Measurements from ENCODE around the gene SSBP4.

The SSBP4 gene

DNA sequence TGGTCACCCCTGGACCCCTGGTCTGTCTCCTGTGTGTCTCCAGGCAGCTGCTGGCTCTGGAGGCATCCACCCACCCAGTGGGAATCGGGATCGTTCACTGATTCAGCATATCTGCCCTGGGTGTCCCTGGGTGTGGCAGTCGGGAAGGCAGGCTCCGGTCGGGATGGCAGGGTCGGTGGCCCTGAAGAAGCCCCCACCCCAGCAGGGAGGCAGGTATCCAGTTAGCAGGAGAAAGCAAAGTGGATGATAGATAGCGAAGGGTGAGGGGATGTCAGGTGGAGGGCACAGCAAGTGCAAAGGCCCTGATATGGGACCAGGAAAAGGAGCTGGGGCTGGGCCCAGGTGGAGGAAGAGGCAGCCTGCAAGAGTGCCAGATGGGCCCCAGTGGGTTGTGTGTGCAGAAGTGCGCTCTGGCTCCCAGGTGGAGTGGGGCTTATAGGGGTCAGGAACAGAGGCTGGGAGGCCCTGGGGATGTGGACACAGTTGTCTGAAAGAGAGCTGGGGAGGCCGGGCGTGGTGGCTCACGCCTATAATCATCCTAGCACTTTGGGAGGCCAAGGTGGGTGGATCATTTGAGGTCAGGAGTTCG, 2.3 kb downstream of the SSBP4 start (continued):
- TF ChIP-seq, protein P1, sequence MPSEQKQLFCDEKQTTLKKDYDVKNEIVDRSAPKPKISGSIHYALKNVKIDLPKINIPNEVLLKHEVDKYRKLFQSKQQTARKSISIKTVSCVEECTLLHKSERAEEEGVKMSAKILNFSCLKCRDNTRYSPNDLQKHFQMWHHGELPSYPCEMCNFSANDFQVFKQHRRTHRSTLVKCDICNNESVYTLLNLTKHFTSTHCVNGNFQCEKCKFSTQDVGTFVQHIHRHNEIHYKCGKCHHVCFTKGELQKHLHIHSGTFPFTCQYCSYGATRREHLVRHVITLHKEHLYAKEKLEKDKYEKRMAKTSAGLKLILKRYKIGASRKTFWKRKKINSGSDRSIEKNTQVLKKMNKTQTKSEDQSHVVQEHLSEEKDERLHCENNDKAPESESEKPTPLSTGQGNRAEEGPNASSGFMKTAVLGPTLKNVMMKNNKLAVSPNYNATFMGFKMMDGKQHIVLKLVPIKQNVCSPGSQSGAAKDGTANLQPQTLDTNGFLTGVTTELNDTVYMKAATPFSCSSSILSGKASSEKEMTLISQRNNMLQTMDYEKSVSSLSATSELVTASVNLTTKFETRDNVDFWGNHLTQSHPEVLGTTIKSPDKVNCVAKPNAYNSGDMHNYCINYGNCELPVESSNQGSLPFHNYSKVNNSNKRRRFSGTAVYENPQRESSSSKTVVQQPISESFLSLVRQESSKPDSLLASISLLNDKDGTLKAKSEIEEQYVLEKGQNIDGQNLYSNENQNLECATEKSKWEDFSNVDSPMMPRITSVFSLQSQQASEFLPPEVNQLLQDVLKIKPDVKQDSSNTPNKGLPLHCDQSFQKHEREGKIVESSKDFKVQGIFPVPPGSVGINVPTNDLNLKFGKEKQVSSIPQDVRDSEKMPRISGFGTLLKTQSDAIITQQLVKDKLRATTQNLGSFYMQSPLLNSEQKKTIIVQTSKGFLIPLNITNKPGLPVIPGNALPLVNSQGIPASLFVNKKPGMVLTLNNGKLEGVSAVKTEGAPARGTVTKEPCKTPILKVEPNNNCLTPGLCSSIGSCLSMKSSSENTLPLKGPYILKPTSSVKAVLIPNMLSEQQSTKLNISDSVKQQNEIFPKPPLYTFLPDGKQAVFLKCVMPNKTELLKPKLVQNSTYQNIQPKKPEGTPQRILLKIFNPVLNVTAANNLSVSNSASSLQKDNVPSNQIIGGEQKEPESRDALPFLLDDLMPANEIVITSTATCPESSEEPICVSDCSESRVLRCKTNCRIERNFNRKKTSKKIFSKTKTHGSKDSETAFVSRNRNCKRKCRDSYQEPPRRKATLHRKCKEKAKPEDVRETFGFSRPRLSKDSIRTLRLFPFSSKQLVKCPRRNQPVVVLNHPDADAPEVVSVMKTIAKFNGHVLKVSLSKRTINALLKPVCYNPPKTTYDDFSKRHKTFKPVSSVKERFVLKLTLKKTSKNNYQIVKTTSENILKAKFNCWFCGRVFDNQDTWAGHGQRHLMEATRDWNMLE (tag by site-specific recombination; conservative IDR thresholded peaks at IDR 0.05; ENCODE audit: low read depth) = no peak
- TF ChIP-seq GLIS1 (tag by site-specific recombination; IDR thresholded peaks at IDR 0.05) = peak; percentile 73
- TF ChIP-seq, protein P2, sequence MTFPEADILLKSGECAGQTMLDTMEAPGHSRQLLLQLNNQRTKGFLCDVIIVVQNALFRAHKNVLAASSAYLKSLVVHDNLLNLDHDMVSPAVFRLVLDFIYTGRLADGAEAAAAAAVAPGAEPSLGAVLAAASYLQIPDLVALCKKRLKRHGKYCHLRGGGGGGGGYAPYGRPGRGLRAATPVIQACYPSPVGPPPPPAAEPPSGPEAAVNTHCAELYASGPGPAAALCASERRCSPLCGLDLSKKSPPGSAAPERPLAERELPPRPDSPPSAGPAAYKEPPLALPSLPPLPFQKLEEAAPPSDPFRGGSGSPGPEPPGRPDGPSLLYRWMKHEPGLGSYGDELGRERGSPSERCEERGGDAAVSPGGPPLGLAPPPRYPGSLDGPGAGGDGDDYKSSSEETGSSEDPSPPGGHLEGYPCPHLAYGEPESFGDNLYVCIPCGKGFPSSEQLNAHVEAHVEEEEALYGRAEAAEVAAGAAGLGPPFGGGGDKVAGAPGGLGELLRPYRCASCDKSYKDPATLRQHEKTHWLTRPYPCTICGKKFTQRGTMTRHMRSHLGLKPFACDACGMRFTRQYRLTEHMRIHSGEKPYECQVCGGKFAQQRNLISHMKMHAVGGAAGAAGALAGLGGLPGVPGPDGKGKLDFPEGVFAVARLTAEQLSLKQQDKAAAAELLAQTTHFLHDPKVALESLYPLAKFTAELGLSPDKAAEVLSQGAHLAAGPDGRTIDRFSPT (tag by site-specific recombination; IDR thresholded peaks at IDR 0.05) = 0 out of 2 replicates have a peak, but pooled peaks have one; percentile 15
- TF ChIP-seq, protein P3, sequence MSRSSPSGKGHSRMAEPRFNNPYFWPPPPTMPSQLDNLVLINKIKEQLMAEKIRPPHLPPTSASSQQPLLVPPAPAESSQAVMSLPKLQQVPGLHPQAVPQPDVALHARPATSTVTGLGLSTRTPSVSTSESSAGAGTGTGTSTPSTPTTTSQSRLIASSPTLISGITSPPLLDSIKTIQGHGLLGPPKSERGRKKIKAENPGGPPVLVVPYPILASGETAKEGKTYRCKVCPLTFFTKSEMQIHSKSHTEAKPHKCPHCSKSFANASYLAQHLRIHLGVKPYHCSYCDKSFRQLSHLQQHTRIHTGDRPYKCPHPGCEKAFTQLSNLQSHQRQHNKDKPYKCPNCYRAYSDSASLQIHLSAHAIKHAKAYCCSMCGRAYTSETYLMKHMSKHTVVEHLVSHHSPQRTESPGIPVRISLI (tag by site-specific recombination; IDR thresholded peaks at IDR 0.05) = no peak
- TF ChIP-seq TCF7L2 (IDR thresholded peaks at IDR 0.05; ENCODE audit: borderline replicate concordance, low read depth, low read length) = no peak
- 0 out of 2 replicates have a peak, but pooled peaks have one; percentile 27 for TF ChIP-seq SP7 (tag by site-specific recombination; IDR thresholded peaks at IDR 0.05)
- TF ChIP-seq ZNF211 (tag by site-specific recombination; IDR thresholded peaks at IDR 0.05; ENCODE audit: low read depth) = no peak
- no peak for TF ChIP-seq ZNF223 (tag by site-specific recombination; IDR thresholded peaks at IDR 0.05)
- TF ChIP-seq, protein P4, sequence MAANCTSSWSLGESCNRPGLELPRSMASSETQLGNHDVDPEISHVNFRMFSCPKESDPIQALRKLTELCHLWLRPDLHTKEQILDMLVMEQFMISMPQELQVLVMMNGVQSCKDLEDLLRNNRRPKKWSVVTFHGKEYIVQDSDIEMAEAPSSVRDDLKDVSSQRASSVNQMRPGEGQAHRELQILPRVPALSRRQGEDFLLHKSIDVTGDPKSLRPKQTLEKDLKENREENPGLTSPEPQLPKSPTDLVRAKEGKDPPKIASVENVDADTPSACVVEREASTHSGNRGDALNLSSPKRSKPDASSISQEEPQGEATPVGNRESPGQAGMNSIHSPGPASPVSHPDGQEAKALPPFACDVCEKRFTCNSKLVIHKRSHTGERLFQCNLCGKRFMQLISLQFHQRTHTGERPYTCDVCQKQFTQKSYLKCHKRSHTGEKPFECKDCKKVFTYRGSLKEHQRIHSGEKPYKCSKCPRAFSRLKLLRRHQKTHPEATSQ (tag by site-specific recombination; IDR thresholded peaks at IDR 0.05) = no peak
- TF ChIP-seq ZEB2 (tag by site-specific recombination; IDR thresholded peaks at IDR 0.05) = no peak
- no peak for TF ChIP-seq BCL11B (tag by site-specific recombination; IDR thresholded peaks at IDR 0.05; ENCODE audit: low read depth)

DNA sequence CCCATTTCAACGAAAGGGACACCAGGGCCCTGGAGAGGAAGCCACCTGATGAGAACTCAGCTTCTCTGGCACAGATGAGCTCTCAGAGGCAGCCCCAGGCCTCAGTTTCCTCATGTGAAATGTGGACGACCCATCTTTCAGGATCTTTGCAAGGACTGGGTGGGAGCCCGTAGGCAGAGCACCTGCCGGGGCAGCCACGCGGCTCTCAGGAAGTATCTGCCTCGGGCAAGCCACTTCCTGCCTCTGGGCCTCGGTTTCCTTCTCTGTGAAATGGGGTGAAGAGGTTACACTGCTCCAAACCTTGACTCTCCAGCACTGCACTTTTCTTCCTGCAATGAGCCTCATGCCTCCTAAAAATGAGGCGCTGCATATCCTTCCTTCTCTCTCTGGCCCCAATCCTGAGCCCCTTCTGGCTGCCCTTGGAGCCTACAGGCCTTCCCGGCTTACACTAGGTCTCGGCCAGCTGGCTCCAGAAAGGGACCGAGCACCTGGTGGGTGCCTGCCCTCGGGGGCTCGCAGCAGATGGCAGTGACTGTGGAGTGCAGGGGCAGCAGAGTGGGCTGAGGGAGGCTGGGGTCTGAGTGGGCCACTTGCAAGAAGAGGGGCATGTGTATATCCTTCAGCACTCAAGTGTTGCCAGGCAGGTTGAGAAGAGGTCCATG, 3.5 kb downstream of the SSBP4 start:
- H3K4me1 ChIP-seq (ENCODE audit: control insufficient read depth, insufficient read depth, low read length) = peaks cover 4% of the 10 kb centered on the region; the same call in 1 of the 2 replicates
- no peaks in the 10 kb centered on the region for H3K36me3 ChIP-seq (ENCODE audit: control insufficient read depth in 2 of 2, insufficient read depth in 1 of 2, low read length in 2 of 2)
- TF ChIP-seq ZNF335 (tag by site-specific recombination; conservative IDR thresholded peaks at IDR 0.05) (no peak), PRDM4 (tag by site-specific recombination; IDR thresholded peaks at IDR 0.05) (0 out of 2 replicates have a peak, but pooled peaks have one; percentile 19)
- H3K4me3 ChIP-seq (ENCODE audit: low read depth, low read length) = no peak overlapping the region
- H3K9me3 ChIP-seq (ENCODE audit: control insufficient read depth, insufficient read depth, low read depth, low read length) = no peaks in the 10 kb centered on the region
- POLR2A ChIA-PET = no interaction called here
- CTCF ChIA-PET = interaction anchor here (0.6 to 2.2 kb wide), 5 partner anchors 13 to 152 kb away, joined by 3 to 10 read pairs (median 3); no protein-coding TSS in a partner anchor
- H3K27ac ChIP-seq (ENCODE audit: extremely low read depth, low read depth, low read length) = no peak overlapping the region
